Central memory CD8-positive, alpha-beta T cell (primary cell): Measurements from ENCODE around the gene MRGPRG.

Experiments
- ATAC-seq: fragments of 150-1000 bp; cut with Tn5 transposase; replicated peaks from 2 replicates; pipeline ENCODE4 v1.10.0; 2022; ENCODE audit warnings: mild to moderate bottlenecking, moderate FRiP score, moderate number of reproducible peaks; ENCODE audit not compliant: poor library complexity, severe bottlenecking; ENCODE audit errors: extremely low read depth
- DNase-seq, 2 donors: peaks; one replicate each; pipeline ENCODE4 v3.0.0; 2021; ENCODE audit warnings: low spot score in 2 of 2
- H3K27ac Mint-ChIP-seq: one replicate; pipeline ENCODE4 v1.8.0; 2022; ENCODE audit warnings: low read depth, mild to moderate bottlenecking, moderate library complexity, mixed read lengths
- H3K27me3 Mint-ChIP-seq: one replicate; pipeline ENCODE4 v1.8.0; 2022; ENCODE audit warnings: mixed read lengths
- H3K36me3 Mint-ChIP-seq: one replicate; pipeline ENCODE4 v1.8.0; 2022; ENCODE audit warnings: mild to moderate bottlenecking, moderate library complexity, mixed read lengths; ENCODE audit not compliant: insufficient read depth
- H3K4me1 Mint-ChIP-seq: one replicate; pipeline ENCODE4 v1.8.0; 2022; ENCODE audit warnings: mixed read lengths
- H3K4me3 Mint-ChIP-seq: one replicate; pipeline ENCODE4 v1.8.0; 2022; ENCODE audit warnings: mild to moderate bottlenecking, moderate library complexity, mixed read lengths
- H3K9me3 Mint-ChIP-seq: one replicate; pipeline ENCODE4 v1.8.0; 2022; ENCODE audit warnings: mixed read lengths

MRGPRG gene

DNA sequence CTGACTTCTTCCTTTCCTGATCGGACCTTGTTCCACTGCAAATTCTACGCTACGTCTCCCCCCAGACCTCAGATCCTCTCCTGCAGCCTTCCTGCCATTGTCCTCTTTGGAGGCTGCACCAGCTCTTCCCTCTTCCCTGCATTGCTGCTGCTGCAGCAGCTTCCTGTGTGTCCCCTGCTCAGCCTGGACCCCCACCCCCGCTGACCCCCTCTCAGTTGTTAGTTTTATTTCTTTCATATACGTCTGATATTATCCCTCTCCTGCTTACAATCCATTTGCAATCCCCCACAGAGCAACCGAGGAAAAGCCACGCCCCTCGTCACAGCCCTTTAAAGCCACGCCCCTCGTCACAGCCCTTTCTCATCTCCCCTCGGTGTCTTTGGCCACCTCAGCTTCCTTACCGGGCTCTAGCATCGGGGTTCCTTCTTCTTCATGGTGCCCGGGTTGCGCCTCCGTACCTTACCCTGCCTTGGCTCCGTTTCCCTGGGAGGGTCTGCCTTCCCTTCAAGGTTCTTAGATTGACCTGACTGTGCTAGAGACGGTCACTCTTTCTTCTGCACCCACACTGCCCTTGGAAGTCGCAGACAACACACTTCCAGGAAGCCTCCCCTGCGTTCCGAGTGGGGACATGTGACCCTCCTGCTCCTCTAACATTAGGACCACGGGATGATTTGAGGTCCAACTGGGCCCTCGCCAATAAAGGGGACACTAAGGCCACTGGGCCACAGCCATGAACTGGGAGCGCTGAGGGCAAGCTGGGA is 4.8 kb downstream of the MRGPRG start:
- Mint-ChIP-seq H3K36me3 (peaks cover 2% of the 10 kb centered on the region), H3K27me3 (peaks cover 42% of the 10 kb centered on the region), H3K4me1 (peaks cover 6% of the 10 kb centered on the region), H3K4me3 (no peak overlapping the region), H3K27ac (no peak overlapping the region), H3K9me3 (peaks cover 4% of the 10 kb centered on the region)
- ATAC-seq (no peak), DNase-seq (no peak)

GRCh38 chr11:3208272-3208671 is 10.3 kb downstream of the MRGPRG start:
- DNase-seq (no peak), ATAC-seq (no peak)
- H3K4me1 Mint-ChIP-seq, result no peaks in the 10 kb centered on the region
- H3K9me3 Mint-ChIP-seq, result peaks cover 4% of the 10 kb centered on the region
- H3K27me3 Mint-ChIP-seq, result peaks cover 9% of the 10 kb centered on the region
- H3K27ac Mint-ChIP-seq, result no peak overlapping the region
- no peaks in the 10 kb centered on the region for H3K36me3 Mint-ChIP-seq
- no peak overlapping the region for H3K4me3 Mint-ChIP-seq

GRCh38 chr11:3207526-3208189 is 11.0 kb downstream of the MRGPRG start:
- H3K4me1 Mint-ChIP-seq, result no peaks in the 10 kb centered on the region
- no peaks in the 10 kb centered on the region for H3K36me3 Mint-ChIP-seq
- no peak for DNase-seq
- no peak for ATAC-seq
- H3K27ac Mint-ChIP-seq, result no peak overlapping the region
- peaks cover 4% of the 10 kb centered on the region for H3K9me3 Mint-ChIP-seq
- no peak overlapping the region for H3K4me3 Mint-ChIP-seq
- peaks cover 7% of the 10 kb centered on the region for H3K27me3 Mint-ChIP-seq

DNA sequence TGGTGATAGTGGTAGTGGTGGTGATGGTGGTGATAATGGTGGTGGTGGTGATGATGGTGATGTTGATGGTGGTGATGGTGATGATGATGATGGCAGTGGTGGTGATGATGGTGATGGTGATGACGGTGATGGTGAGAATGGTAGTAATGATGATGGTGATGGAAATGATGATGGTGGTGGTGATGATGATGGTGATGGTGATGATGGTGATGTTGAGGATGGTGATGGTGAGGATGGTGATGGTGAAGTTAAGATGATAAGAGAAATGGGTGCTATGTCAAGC is 11.8 kb downstream of the MRGPRG start:
- Mint-ChIP-seq H3K27me3 (peaks cover 3% of the 10 kb centered on the region), H3K27ac (no peak overlapping the region), H3K4me1 (no peaks in the 10 kb centered on the region), H3K9me3 (peaks cover 3% of the 10 kb centered on the region), H3K36me3 (no peaks in the 10 kb centered on the region), H3K4me3 (no peak overlapping the region)
- DNase-seq, result no peak
- peak; percentile 20 for ATAC-seq

DNA sequence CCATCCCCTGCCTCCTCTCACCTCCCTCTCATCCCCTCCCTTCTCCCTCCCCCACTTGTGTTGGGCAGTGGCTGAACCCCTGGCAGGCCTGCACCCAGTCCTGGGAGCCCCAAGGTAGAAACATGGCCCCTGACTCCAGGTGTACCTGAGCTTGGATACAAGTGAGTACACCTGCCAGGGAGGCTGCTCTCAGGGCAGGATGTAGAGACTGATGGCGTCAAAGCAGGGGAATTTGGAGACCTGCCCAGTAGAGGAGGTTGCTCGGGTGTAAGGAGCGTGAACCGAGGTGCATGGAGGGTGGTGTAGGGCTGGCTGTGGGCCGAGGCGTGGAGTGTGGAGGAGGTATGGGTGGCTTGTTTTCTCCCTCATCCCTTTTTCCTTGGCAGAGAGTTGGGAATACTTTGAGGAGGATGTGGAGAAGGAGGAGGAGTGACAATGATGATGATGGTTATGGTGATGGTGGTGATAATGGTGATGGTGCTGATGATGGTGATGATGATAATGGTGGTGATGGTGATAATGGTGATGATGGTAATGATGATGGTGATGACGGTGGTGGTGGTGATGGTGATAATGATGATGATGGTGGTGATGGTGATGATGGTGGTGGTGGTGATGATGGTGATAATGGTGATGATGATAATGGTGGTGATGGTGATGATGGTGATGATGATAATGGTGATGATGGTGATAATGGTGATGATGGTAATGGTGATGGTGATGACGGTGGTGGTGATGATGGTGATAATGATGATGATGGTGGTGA is 12.3 kb downstream of the MRGPRG start:
- no peak overlapping the region for H3K4me3 Mint-ChIP-seq
- DNase-seq, result no peak

GRCh38 chr11:3205261-3206155 is 13.1 kb downstream of the MRGPRG start:
- ATAC-seq (no peak), DNase-seq (no peak)
- Mint-ChIP-seq H3K27ac (peak overlapping the region; percentile 14), H3K4me1 (no peaks in the 10 kb centered on the region), H3K9me3 (no peaks in the 10 kb centered on the region), H3K36me3 (no peaks in the 10 kb centered on the region), H3K4me3 (no peak overlapping the region), H3K27me3 (peaks cover 11% of the 10 kb centered on the region)

More for the DNA sequence above, 12.3 kb downstream of the MRGPRG start:
- Mint-ChIP-seq H3K4me1 (no peaks in the 10 kb centered on the region), H3K27ac (no peak overlapping the region), H3K36me3 (no peaks in the 10 kb centered on the region), H3K9me3 (no peaks in the 10 kb centered on the region), H3K27me3 (peaks cover 3% of the 10 kb centered on the region)
- ATAC-seq, result peak; percentile 29

- ATAC-seq (no peak), DNase-seq (no peak)
- H3K4me3 Mint-ChIP-seq, result no peak overlapping the region
- H3K4me1 Mint-ChIP-seq, result no peaks in the 10 kb centered on the region
- peaks cover 16% of the 10 kb centered on the region for H3K27me3 Mint-ChIP-seq
- no peaks in the 10 kb centered on the region for H3K36me3 Mint-ChIP-seq
- H3K27ac Mint-ChIP-seq, result no peak overlapping the region
- no peaks in the 10 kb centered on the region for H3K9me3 Mint-ChIP-seq
Observed at GRCh38 chr11:3204141-3205015, 14.2 kb downstream of the MRGPRG start.

GRCh38 chr11:3203221-3204043 is 15.2 kb downstream of the MRGPRG start:
- ATAC-seq (no peak), DNase-seq (no peak)
- Mint-ChIP-seq H3K27me3 (peaks cover 20% of the 10 kb centered on the region), H3K27ac (no peak overlapping the region), H3K36me3 (no peaks in the 10 kb centered on the region), H3K4me1 (no peaks in the 10 kb centered on the region), H3K4me3 (no peak overlapping the region), H3K9me3 (no peaks in the 10 kb centered on the region)

DNA sequence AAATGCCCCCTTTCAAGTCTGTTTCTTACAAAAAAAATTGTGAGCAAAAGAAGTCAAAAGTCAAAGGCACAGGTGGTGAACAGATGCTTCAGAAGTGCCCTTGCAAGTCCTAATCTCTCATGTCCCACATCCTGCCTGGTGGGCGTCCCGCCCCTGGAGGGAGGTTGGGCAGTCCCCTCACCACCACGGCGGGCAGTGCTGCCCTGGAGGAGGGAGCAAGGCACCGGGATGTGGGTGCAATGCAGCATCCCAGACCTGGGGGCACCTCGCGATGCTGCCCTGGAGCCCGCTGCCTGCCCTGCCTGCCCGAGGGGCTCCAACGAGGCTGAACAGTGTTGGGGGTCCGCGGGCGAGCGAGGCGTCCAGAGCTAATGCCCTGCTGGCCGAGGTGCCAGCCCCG is 15.9 kb downstream of the MRGPRG start:
- Mint-ChIP-seq H3K27ac (no peak overlapping the region), H3K9me3 (no peaks in the 10 kb centered on the region), H3K4me1 (no peaks in the 10 kb centered on the region), H3K36me3 (no peaks in the 10 kb centered on the region), H3K4me3 (no peak overlapping the region), H3K27me3 (peaks cover 26% of the 10 kb centered on the region)
- no peak for ATAC-seq
- no peak for DNase-seq

DNA sequence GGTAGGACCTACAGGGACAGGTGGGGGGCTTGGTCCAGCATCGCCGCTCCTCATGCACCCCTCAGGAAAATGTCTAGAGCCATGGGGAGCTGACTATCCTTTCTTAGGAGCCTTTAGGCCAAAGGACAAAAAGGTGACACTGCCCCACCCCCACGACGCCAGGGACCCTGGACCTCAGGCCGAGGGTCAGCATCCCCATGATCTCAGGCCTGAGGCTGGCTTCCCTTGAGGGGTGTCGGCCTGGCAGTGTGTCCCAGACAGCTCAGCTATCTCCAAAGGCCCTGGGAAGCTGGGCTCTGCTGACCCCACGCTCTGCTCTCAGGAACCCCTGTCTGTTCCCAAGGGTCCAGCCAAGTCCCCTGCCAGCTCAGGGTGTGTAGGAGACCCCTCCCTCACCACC is 16.3 kb downstream of the MRGPRG start:
- H3K36me3 Mint-ChIP-seq, result no peaks in the 10 kb centered on the region
- no peak for DNase-seq
- H3K27me3 Mint-ChIP-seq, result peaks cover 26% of the 10 kb centered on the region
- H3K4me1 Mint-ChIP-seq, result no peaks in the 10 kb centered on the region
- H3K4me3 Mint-ChIP-seq, result no peak overlapping the region
- no peak for ATAC-seq
- no peak overlapping the region for H3K27ac Mint-ChIP-seq
- no peaks in the 10 kb centered on the region for H3K9me3 Mint-ChIP-seq

GRCh38 chr11:3201677-3202181 is 16.9 kb downstream of the MRGPRG start:
- Mint-ChIP-seq H3K36me3 (no peaks in the 10 kb centered on the region), H3K9me3 (no peaks in the 10 kb centered on the region), H3K27ac (no peak overlapping the region), H3K27me3 (peaks cover 26% of the 10 kb centered on the region), H3K4me1 (no peaks in the 10 kb centered on the region), H3K4me3 (no peak overlapping the region)
- no peak for DNase-seq
- ATAC-seq, result no peak
